Activated CD4-positive, CD25-positive, alpha-beta regulatory T cell treated with anti-CD3 and anti-CD28 coated beads, Interleukin-2, amount 50 U/mL, for 24 hours (primary cell): ENCODE data around the gene POU3F1.
"Not testable (repeated sequence)": the region's sequence is repeated elsewhere in the genome, so short reads cannot be mapped to it uniquely, and the experiment has no call there.

Experiments used
- ATAC-seq, 2 donors: fragments of 150-1000 bp; cut with Tn5 transposase; one replicate each; pipeline ENCODE4 v1.10.0; 2021; ENCODE audit warnings: mild to moderate bottlenecking in 1 of 2, moderate library complexity in 1 of 2

POU3F1 gene

DNA sequence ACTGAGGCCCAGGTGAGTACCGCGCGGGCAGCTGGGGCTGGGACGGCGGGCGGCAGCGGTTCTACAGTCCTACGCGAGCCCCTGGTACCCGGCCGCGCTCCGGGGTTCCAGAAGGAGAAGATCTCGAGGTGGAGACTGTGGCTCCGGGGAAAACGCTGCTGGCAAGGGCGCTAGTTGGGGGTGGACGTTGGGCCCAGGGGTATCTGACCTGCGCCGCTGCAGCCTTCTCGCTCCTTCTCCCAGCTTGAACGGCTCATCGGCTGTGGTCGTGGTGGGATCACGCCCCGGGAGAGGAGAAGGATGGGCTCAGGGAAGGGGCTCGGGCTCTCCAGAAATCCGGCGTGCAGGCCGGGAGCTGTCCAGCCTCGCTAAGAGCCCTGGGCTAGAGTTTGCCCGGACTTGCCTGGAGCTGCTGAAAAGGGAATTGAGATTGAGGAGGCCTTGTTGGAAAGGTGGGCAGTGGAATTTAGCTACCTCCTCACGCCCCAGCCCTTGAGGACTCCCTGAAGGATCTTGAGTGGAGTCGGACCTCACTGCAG, 1.1 kb upstream of the POU3F1 start:
- no peak for ATAC-seq

DNA sequence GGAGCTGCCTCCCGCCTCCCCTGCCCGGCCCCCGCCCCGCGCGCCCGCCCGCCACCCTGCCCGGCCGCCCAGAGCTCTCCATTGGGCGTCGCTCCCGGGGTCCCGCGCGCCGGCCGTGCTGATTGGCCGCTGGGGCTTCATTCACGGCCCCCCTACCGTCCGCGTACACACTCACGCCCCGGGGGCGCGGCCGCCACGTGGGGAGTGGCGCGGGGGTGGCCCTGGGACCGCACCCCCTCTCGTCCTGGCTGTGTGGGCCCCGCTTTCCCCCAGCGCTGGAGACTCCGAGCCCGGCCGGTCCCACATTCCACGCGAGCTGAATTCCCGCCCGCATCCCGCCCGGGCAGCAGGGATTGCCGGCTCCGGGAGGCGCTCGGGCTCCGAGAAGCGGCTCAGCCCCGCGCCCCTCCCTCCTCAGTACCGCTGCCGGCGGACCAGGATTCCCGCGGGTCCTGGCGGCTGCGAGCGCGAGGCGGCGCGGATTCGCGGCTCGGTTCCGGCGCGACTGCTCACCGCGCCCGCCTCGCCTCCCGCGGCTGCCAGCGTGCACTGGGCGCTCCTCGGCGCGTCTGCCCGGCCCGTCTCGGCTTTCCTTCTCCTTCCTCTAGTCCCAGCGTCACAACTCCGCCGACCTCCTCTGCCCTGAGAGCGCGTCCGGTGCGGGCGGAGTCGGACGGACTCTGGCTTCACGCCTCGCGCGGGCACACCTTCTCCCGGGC, 450 bp upstream of the POU3F1 start:
- peak; percentile 86 to 87 for ATAC-seq

DNA sequence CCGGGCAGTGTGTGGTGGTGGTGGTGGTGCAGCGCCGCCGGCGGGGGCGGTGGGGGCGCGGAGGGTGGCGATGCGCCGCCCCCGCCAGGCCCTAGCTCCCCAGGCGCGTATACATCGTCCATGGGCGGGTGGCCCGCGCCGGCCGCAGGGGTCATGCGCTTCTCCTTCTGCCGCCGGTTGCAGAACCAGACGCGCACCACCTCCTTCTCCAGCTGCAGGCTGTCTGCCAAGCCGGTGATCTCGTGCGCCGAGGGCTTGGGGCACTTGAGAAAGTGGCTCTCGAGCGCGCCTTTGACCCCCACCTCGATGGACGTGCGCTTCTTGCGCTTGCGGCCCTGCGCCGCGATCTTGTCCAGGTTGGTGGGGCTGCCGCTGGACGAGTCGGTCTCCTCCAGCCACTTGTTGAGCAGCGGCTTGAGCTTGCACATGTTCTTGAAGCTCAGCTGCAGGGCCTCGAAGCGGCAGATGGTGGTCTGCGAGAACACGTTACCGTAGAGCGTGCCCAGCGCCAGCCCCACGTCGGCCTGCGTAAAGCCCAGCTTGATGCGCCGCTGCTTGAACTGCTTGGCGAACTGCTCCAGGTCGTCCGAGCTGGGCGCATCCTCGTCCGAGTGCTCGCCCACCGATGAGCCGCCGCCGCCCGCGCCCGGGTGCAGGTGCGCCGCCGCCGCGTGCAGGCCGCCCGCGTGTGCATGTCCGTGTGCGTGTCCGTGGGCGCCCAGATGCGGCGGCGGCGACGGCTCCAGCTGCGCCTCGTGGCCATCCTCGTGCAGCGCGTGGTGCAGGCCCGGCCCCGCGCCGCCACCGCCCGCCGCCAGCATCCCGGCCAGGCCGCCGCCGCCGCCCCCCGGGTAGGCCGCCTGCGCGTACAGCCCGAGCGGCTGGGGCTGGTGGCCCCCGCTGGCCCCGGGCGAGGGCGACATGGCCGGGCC, 926 bp downstream of the POU3F1 start:
- no peak for ATAC-seq

GRCh38 chr1:38044221-38045215, 2.1 kb downstream of the POU3F1 start:
- ATAC-seq: no peak

DNA sequence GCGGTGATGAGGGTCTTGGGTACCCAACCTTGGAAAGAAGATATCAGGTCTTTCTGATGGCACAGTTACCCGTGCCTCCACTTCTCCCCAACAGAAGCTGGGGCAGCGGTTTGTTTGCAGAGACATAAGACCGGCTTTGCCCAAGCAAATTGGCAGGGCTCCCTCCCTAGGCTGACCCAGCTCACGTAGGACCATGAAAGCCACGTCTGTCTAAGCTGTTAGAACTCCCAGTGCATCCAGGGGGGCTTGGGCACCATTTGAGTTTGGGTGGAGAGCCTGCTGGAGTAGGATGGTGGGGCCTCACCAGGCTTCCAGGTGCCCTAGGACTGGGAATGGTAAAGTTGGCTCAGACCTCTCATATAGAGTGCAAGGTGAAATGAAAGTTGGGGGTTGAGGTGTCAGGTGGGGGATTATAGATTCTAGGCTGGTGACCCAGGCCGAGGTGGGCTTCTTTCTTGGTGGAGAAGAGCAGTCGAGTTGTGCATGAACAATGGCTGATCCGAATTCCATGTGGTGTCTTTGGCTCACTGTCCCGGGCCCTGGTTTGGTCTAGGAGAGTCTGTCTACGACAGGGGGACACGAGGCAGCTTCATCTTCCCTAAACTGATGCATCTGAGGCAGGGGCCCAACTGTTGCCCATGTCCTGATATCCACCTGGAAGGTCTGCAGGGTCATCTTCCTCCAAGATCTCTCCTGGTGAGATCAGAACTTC, 3.4 kb downstream of the POU3F1 start:
- ATAC-seq: no peak

GRCh38 chr1:38041936-38042834, 4.4 kb downstream of the POU3F1 start:
- no peak for ATAC-seq

DNA sequence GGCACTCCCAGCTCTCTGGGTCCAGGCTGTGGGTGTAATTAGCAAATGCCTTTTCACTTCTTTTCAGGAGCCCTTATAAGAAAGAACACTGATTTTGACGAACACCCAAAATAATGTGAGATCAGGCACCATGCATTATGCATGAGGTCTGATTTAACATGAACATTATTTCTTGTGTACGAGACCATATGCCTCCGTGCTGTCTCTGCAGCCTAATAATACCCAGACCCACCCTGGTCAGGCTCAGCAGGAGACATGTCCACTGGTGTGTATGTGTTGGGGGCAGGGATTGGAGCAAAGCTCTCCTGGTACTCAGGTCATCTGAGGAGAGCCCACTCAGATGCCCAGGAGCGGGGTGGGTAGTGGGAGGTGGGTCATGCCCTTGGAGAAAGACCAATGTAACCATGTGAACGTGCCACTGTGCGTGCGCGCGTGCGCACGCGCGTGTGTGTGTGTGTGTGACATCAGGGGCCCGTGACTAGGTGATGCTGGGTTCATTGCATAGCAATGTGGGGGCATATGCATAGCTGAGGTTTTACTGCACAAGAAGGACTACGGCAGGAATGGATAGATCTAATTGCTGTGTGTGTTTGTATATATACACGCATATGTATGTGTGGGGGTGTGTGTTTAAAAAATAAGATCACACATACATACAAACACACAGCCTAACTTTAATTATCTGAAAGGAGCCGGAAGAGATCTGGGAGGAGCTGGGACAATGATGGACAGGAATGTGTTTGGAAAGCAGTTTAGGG, 7.1 kb downstream of the POU3F1 start:
- ATAC-seq: no peak

- ATAC-seq: no peak
Observed at GRCh38 chr1:38038861-38039260, 7.7 kb downstream of the POU3F1 start.

GRCh38 chr1:38037221-38037939, 9.2 kb downstream of the POU3F1 start:
- no peak for ATAC-seq

GRCh38 chr1:38034871-38035270, 11.7 kb downstream of the POU3F1 start:
- ATAC-seq: no peak

GRCh38 chr1:38032992-38033391, 13.6 kb downstream of the POU3F1 start:
- not testable (repeated sequence) for ATAC-seq

GRCh38 chr1:38031513-38031866, 15.1 kb downstream of the POU3F1 start:
- no peak for ATAC-seq

GRCh38 chr1:38030596-38031512, 15.7 kb downstream of the POU3F1 start:
- no peak for ATAC-seq

- peak; percentile 64 for ATAC-seq
Observed at GRCh38 chr1:38029685-38030511, 16.7 kb downstream of the POU3F1 start.

GRCh38 chr1:38029081-38029681, 17.4 kb downstream of the POU3F1 start:
- no peak for ATAC-seq

GRCh38 chr1:38028671-38029070, 17.9 kb downstream of the POU3F1 start:
- ATAC-seq: no peak
